ENCODE measurements around the gene CNST. TPM values are rescaled to one million over a fixed set of nuclear protein-coding genes. Genes with fewer than 3 reads are reported as not detected.

Gene CNST
- total RNA-seq, 1 experiment from 2014 or later: 19.8 TPM

GRCh38 chr1:246622035-246622652 is 55.9 kb downstream of the CNST start:
- H4K91ac ChIP-seq (ENCODE audit: insufficient read length, low read depth, low read length): no peak overlapping the region
- H3K18ac ChIP-seq (ENCODE audit: insufficient read length, low read depth, low read length): no peak overlapping the region
- H3K23me2 ChIP-seq (ENCODE audit: insufficient read length, low read depth, low read length, poor library complexity, severe bottlenecking): no peaks in the 10 kb centered on the region
- no peak overlapping the region for H2BK12ac ChIP-seq (ENCODE audit: insufficient read length, low read depth, low read length)
- H3K56ac ChIP-seq (ENCODE audit: insufficient read length, low read depth, low read length): no peak overlapping the region
- no peaks in the 10 kb centered on the region for H3K27me3 Mint-ChIP-seq (ENCODE audit: low read depth)
- H3K9ac ChIP-seq (ENCODE audit: extremely low read depth, insufficient read length, low read length): no peak overlapping the region
- H2BK120ac ChIP-seq (ENCODE audit: low read depth, low read length, poor library complexity, severe bottlenecking): no peak overlapping the region
- no peak overlapping the region for H2BK15ac ChIP-seq (ENCODE audit: low read depth, low read length)
- H3K79me1 ChIP-seq (ENCODE audit: insufficient read depth, low read depth, low read length, poor library complexity, severe bottlenecking): no peaks in the 10 kb centered on the region
- H3K4ac ChIP-seq (ENCODE audit: low read depth, low read length): no peak overlapping the region
- no peak overlapping the region for H4K8ac ChIP-seq (replicated peaks; ENCODE audit: insufficient read length, low read depth, low read length)
- no peak overlapping the region for H3K14ac ChIP-seq (ENCODE audit: insufficient read depth, low read length)
- H4K20me1 ChIP-seq (ENCODE audit: control insufficient read depth, insufficient read depth, insufficient read length): no peaks in the 10 kb centered on the region
- peaks cover 5 to 13% of the 10 kb centered on the region in 2 experiments for H3K4me1 Mint-ChIP-seq
- no peak overlapping the region for H2BK20ac ChIP-seq (ENCODE audit: low read depth, low read length, poor library complexity, severe bottlenecking)
- no peak overlapping the region for H2AFZ ChIP-seq (ENCODE audit: low read length)
- no peaks in the 10 kb centered on the region for H3K9me3 ChIP-seq (ENCODE audit: control insufficient read depth, low read depth, low read length)
- TF ChIP-seq, protein P1, sequence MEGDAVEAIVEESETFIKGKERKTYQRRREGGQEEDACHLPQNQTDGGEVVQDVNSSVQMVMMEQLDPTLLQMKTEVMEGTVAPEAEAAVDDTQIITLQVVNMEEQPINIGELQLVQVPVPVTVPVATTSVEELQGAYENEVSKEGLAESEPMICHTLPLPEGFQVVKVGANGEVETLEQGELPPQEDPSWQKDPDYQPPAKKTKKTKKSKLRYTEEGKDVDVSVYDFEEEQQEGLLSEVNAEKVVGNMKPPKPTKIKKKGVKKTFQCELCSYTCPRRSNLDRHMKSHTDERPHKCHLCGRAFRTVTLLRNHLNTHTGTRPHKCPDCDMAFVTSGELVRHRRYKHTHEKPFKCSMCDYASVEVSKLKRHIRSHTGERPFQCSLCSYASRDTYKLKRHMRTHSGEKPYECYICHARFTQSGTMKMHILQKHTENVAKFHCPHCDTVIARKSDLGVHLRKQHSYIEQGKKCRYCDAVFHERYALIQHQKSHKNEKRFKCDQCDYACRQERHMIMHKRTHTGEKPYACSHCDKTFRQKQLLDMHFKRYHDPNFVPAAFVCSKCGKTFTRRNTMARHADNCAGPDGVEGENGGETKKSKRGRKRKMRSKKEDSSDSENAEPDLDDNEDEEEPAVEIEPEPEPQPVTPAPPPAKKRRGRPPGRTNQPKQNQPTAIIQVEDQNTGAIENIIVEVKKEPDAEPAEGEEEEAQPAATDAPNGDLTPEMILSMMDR (conservative IDR thresholded peaks at IDR 0.05): no peak
- no peak overlapping the region for H4K5ac ChIP-seq (ENCODE audit: insufficient read length, low read depth, low read length)
- H3K9me3 Mint-ChIP-seq: no peaks in the 10 kb centered on the region
- H3K79me2 ChIP-seq (ENCODE audit: insufficient read depth, low read length): no peaks in the 10 kb centered on the region
- H3T11ph ChIP-seq (ENCODE audit: low read length): no peak overlapping the region
- no peak overlapping the region for H3K4me2 ChIP-seq (ENCODE audit: insufficient read depth, insufficient read length, low read length)
- H3K27ac ChIP-seq (ENCODE audit: insufficient read length, low read depth, low read length): no peak overlapping the region
- no peak overlapping the region for H3K27ac Mint-ChIP-seq
- H3K27me3 ChIP-seq (ENCODE audit: insufficient read depth, low read length): no peaks in the 10 kb centered on the region
- DNase-seq: no peak
- no peaks in the 10 kb centered on the region for H3K4me1 ChIP-seq (ENCODE audit: insufficient read depth, low read length)
- no CpG with 5 or more reads among the region's 8 CpGs for WGBS (ENCODE audit: extremely low coverage, insufficient read length, low lambda C conversion rate)
- H3K4me3 Mint-ChIP-seq: no peak overlapping the region
- peaks cover 4 to 14% (median 8%) of the 10 kb centered on the region in 3 experiments; a peak in 5 of 7 replicates for H3K36me3 Mint-ChIP-seq (ENCODE audit: insufficient read depth in 1 of 3, low read depth in 3 of 3)
- H2AK5ac ChIP-seq (ENCODE audit: insufficient read length, low read length): no peak overlapping the region
- H2BK5ac ChIP-seq (ENCODE audit: insufficient read length, low read length): no peak overlapping the region
- no peak overlapping the region for H3K23ac ChIP-seq (ENCODE audit: insufficient read length, low read depth, low read length)
